ENCODE results near the gene IMPDH1. TPM values are rescaled to one million over a fixed set of nuclear protein-coding genes. Genes with fewer than 3 reads are reported as not detected.
"Not testable (repeated sequence)": the region's sequence is repeated elsewhere in the genome, so short reads cannot be mapped to it uniquely, and the experiment has no call there.

Gene IMPDH1
- 26.2 TPM for polyA plus RNA-seq (2013, experiment 1 of 2)
- 27.6 TPM for polyA plus RNA-seq (2013, experiment 2 of 2)

DNA sequence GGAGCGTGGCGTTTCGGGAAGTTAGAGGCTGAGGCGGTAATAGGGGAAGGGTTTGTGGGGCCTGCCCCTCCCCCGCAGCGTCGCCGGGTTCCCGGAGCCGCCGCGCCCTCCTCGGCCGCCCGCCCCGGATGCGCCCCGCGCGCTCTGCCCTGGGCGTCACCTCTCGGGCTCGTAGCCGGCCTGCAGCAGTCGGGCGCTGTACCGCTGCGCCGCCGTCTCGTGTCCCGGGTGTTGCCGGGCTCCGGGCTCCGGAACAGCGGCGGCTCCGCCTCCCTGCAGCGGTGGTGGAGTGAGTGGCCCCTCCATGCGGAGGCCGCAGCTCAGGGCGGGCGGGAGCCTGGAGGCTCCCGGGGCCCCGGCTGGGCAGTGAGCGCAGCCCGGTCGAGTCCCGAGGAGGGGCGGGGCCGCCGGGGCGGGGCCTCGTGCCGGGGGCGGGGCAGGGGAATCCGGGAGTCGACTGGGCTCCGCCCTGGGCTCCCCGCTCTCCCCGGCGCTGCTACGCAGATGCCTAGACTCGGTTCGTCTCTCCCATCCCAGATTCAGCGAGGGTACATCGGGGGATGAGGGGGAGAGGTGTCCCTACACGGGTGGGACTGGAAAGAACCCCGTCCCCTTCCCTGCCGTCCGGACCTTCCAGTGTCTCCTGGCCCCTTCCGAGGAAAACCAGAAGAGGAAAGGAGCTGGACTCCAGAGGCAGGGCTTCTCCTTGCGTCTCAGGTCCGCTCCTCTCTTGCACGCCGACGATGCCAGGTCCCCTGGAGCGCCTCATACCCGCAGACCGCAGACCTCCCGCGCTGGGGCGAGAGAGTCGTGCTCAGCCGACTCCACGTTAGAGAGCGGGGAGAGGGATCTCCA lies at the start of gene IMPDH1:
Gene IMPDH1, minus strand, starts transcription at position 387 of the 855 bp plus-strand sequence. Its CDS starts 81 bp downstream, at position 306.
- Histone ChIP-seq H3K27me3 (ENCODE audit: insufficient read depth, low read length) (peaks cover 85% of the 10 kb centered on the region), H3K4me1 (ENCODE audit: insufficient read depth, low read length) (peaks cover 28% of the 10 kb centered on the region; the same call in 1 of the 2 replicates), H3K4me3 (ENCODE audit: low read length) (peak within 1 kb of the TSS; percentile 73), H3K9me3 (ENCODE audit: insufficient read depth, low read depth, low read length) (no peaks in the 10 kb centered on the region), H3K27ac (ENCODE audit: low read depth, low read length) (no peak within 1 kb of the TSS), H3K36me3 (ENCODE audit: insufficient read depth, low read length) (no peaks in the 10 kb centered on the region), H3K9ac (ENCODE audit: low read depth, low read length) (peak within 1 kb of the TSS; percentile 49)
- under 1% methylated on average over 87 of the region's 87 CpGs for WGBS

GRCh38 chr7:128459394-128459878 lies 49.7 kb upstream of the IMPDH1 start:
- no peak overlapping the region for H3K9ac ChIP-seq (ENCODE audit: low read depth, low read length)
- no peak overlapping the region for H3K4me3 ChIP-seq (ENCODE audit: low read length)
- peaks cover 13% of the 10 kb centered on the region for H3K4me1 ChIP-seq (ENCODE audit: insufficient read depth, low read length)
- WGBS, result 66% methylated on average over 5 of the region's 5 CpGs
- H3K27ac ChIP-seq (ENCODE audit: low read depth, low read length), result no peak overlapping the region
- H3K36me3 ChIP-seq (ENCODE audit: insufficient read depth, low read length), result peaks cover 31% of the 10 kb centered on the region
- peaks cover 4% of the 10 kb centered on the region; the same call in 1 of the 2 replicates for H3K9me3 ChIP-seq (ENCODE audit: insufficient read depth, low read depth, low read length)
- H3K27me3 ChIP-seq (ENCODE audit: insufficient read depth, low read length), result no peaks in the 10 kb centered on the region

DNA sequence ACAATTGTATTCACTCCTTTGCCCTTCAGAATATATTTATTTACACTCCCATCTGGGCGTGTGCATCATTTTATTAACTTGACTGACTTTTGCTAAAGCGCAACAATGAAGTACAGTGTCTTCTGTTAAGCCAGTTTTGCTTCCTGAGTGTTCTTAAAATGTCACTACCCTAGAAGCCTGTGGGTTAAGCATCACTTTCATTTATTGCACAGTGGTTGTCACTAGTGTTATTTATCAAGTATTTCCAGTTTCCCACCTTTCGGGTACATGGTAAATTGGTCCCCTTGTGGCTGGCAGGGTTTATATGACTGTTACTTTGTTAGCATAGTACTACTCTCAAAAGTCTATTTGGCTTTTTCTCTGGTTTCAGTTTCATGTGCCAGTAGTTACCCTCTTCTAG lies 49.2 kb upstream of the IMPDH1 start:
- Histone ChIP-seq H3K36me3 (ENCODE audit: insufficient read depth, low read length) (peaks cover 31% of the 10 kb centered on the region), H3K9me3 (ENCODE audit: insufficient read depth, low read depth, low read length) (peaks cover 4% of the 10 kb centered on the region; the same call in 1 of the 2 replicates), H3K4me3 (ENCODE audit: low read length) (no peak overlapping the region), H3K27me3 (ENCODE audit: insufficient read depth, low read length) (no peaks in the 10 kb centered on the region), H3K9ac (ENCODE audit: low read depth, low read length) (no peak overlapping the region), H3K27ac (ENCODE audit: low read depth, low read length) (no peak overlapping the region), H3K4me1 (ENCODE audit: insufficient read depth, low read length) (peaks cover 16% of the 10 kb centered on the region)
- WGBS, result 92% methylated on average over 3 of the region's 3 CpGs

- Histone ChIP-seq H3K4me1 (ENCODE audit: insufficient read depth, low read length) (peaks cover 22% of the 10 kb centered on the region), H3K4me3 (ENCODE audit: low read length) (peak overlapping the region; percentile 95), H3K36me3 (ENCODE audit: insufficient read depth, low read length) (peaks cover 28% of the 10 kb centered on the region)
- not testable (repeated sequence) for H3K27ac ChIP-seq (ENCODE audit: low read depth, low read length); H3K27me3 ChIP-seq (ENCODE audit: insufficient read depth, low read length); H3K9ac ChIP-seq (ENCODE audit: low read depth, low read length); H3K9me3 ChIP-seq (ENCODE audit: insufficient read depth, low read depth, low read length)
- 91% methylated on average over 3 of the region's 6 CpGs for WGBS
These were observed 47.6 kb upstream of the IMPDH1 start for GRCh38 chr7:128457385-128457784.

- Histone ChIP-seq H3K27me3 (ENCODE audit: insufficient read depth, low read length) (no peaks in the 10 kb centered on the region), H3K4me1 (ENCODE audit: insufficient read depth, low read length) (peaks cover 30% of the 10 kb centered on the region), H3K4me3 (ENCODE audit: low read length) (peak overlapping the region; percentile 95), H3K9ac (ENCODE audit: low read depth, low read length) (peak overlapping the region; percentile 99), H3K27ac (ENCODE audit: low read depth, low read length) (peak overlapping the region; percentile 91), H3K36me3 (ENCODE audit: insufficient read depth, low read length) (peaks cover 27% of the 10 kb centered on the region), H3K9me3 (ENCODE audit: insufficient read depth, low read depth, low read length) (no peaks in the 10 kb centered on the region)
- WGBS, result 2% methylated on average over 5 of the region's 5 CpGs
These were observed 46.5 kb upstream of the IMPDH1 start for GRCh38 chr7:128456255-128456725.

DNA sequence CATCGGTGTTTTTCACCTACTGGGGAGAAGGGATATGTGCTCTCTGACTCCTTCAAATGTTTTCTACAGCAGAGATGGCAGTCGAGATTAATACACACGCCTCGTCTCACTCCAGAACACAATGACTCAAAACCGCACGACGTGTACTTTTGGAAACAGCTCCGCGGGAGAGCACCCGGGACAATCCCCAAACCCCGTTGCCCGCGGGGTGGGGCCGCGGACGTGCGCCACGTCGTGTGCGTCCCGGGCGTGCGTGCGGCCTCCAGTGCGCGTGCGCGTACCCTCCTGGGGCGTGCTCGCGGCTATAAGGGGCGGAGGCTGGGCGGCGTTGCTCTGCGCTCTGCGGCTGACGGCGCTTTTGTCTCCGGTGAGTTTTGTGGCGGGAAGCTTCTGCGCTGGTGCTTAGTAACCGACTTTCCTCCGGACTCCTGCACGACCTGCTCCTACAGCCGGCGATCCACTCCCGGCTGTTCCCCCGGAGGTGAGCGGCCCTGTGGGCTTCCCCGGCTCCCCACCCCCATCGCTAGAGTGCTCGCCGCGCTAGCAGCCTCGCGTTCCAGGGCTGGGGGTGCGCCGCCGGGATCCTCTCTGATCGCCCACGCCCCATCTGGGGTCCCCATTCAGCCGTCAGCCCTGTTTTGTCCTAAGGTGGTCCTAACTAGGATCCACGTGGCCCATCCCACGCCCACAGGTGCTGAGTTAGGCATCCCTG lies 45.9 kb upstream of the IMPDH1 start, which contains the start of gene HILPDA:
Gene HILPDA, plus strand, starts transcription at position 336 of the 712 bp plus-strand sequence. CDS start 1,391 bp downstream, outside the sequence.
- H3K36me3 ChIP-seq (ENCODE audit: insufficient read depth, low read length), result peaks cover 27% of the 10 kb centered on the region
- WGBS, result under 1% methylated on average over 64 of the region's 64 CpGs
- peak within 1 kb of the TSS; percentile 95 for H3K4me3 ChIP-seq (ENCODE audit: low read length)
- no peaks in the 10 kb centered on the region for H3K9me3 ChIP-seq (ENCODE audit: insufficient read depth, low read depth, low read length)
- H3K4me1 ChIP-seq (ENCODE audit: insufficient read depth, low read length), result peaks cover 30% of the 10 kb centered on the region
- H3K27ac ChIP-seq (ENCODE audit: low read depth, low read length), result peak within 1 kb of the TSS; percentile 91
- H3K9ac ChIP-seq (ENCODE audit: low read depth, low read length), result peak within 1 kb of the TSS; percentile 99
- H3K27me3 ChIP-seq (ENCODE audit: insufficient read depth, low read length), result no peaks in the 10 kb centered on the region

- Histone ChIP-seq H3K27ac (ENCODE audit: low read depth, low read length) (peak overlapping the region; percentile 61; the same call in 1 of the 2 replicates), H3K9ac (ENCODE audit: low read depth, low read length) (peak overlapping the region; percentile 99), H3K4me1 (ENCODE audit: insufficient read depth, low read length) (peaks cover 30% of the 10 kb centered on the region), H3K27me3 (ENCODE audit: insufficient read depth, low read length) (no peaks in the 10 kb centered on the region), H3K36me3 (ENCODE audit: insufficient read depth, low read length) (peaks cover 27% of the 10 kb centered on the region), H3K9me3 (ENCODE audit: insufficient read depth, low read depth, low read length) (no peaks in the 10 kb centered on the region), H3K4me3 (ENCODE audit: low read length) (peak overlapping the region; percentile 95)
- 59% methylated on average over 25 of the region's 25 CpGs for WGBS
These were observed 45.2 kb upstream of the IMPDH1 start for GRCh38 chr7:128454808-128455542.

- Histone ChIP-seq H3K4me3 (ENCODE audit: low read length) (peak overlapping the region; percentile 44), H3K9me3 (ENCODE audit: insufficient read depth, low read depth, low read length) (no peaks in the 10 kb centered on the region), H3K27ac (ENCODE audit: low read depth, low read length) (peak overlapping the region; percentile 61; the same call in 1 of the 2 replicates), H3K27me3 (ENCODE audit: insufficient read depth, low read length) (no peaks in the 10 kb centered on the region), H3K9ac (ENCODE audit: low read depth, low read length) (peak overlapping the region; percentile 8; the same call in 1 of the 2 replicates), H3K36me3 (ENCODE audit: insufficient read depth, low read length) (peaks cover 22% of the 10 kb centered on the region), H3K4me1 (ENCODE audit: insufficient read depth, low read length) (peaks cover 29% of the 10 kb centered on the region)
- WGBS, result 17% methylated on average over 23 of the region's 23 CpGs
These were observed 44.3 kb upstream of the IMPDH1 start for GRCh38 chr7:128453836-128454804.

GRCh38 chr7:128452552-128452951 lies 42.8 kb upstream of the IMPDH1 start:
- no peak overlapping the region for H3K4me3 ChIP-seq (ENCODE audit: low read length)
- 80% methylated on average over 1 of the region's 1 CpG for WGBS

More at GRCh38 chr7:128452552-128452951, 42.8 kb upstream of the IMPDH1 start:
- Histone ChIP-seq H3K36me3 (ENCODE audit: insufficient read depth, low read length) (peaks cover 8% of the 10 kb centered on the region), H3K27me3 (ENCODE audit: insufficient read depth, low read length) (no peaks in the 10 kb centered on the region), H3K9me3 (ENCODE audit: insufficient read depth, low read depth, low read length) (no peaks in the 10 kb centered on the region), H3K4me1 (ENCODE audit: insufficient read depth, low read length) (peaks cover 27% of the 10 kb centered on the region), H3K27ac (ENCODE audit: low read depth, low read length) (no peak overlapping the region), H3K9ac (ENCODE audit: low read depth, low read length) (no peak overlapping the region)
